GM19397 (cell line): ENCODE measurements around the gene INPP4A.

ENCODE experiments used
- ATAC-seq: cut with Tn5 transposase; IDR thresholded peaks from one replicate; pipeline ENCODE4 v1.9.1; 2021; ENCODE audit warnings: mild to moderate bottlenecking, moderate library complexity; ENCODE audit not compliant: unreplicated experiment

The INPP4A gene

GRCh38 chr2:98489971-98490962, 45.6 kb downstream of the INPP4A start:
- no peak for ATAC-seq

DNA sequence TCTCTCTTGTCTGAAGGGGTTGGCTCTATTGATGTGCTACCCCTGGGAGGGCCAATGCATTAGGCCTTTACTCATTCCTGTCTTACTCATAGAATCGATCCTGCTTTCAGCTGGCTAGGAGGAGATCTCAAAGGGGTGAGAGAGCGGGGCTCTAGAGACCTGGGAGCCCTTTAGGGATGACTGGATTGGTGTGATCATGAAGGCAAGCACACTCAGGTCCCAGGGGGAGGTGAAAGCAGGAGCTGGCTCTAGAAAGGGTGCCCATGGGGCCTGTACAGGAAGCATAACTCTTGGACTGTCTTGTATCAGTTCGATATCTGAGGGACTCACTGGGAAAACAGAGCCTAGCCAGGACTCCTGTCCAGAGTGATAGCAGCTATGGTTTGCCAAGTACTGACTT, 47.8 kb downstream of the INPP4A start:
- no peak for ATAC-seq

DNA sequence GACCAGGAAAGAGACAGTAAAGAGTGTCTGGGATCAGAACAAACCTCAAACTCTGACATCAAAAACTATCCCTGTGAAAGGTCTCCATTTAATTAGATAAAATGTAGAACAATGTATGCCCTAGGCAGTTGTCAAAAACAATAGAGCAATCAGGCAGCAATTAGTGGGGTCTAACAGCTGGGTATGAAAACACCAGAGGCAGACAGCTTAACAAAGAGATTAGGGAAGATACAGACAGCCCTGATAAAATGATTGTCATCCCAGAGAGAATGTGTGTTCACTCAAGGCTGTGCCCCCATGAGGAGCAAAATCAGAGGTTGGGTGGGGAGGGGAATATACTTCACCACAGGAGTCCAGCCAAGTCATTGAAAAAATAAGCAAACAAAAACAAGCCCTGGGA, 50.0 kb downstream of the INPP4A start:
- ATAC-seq: no peak

GRCh38 chr2:98496750-98497493, 52.3 kb downstream of the INPP4A start:
- no peak for ATAC-seq

DNA sequence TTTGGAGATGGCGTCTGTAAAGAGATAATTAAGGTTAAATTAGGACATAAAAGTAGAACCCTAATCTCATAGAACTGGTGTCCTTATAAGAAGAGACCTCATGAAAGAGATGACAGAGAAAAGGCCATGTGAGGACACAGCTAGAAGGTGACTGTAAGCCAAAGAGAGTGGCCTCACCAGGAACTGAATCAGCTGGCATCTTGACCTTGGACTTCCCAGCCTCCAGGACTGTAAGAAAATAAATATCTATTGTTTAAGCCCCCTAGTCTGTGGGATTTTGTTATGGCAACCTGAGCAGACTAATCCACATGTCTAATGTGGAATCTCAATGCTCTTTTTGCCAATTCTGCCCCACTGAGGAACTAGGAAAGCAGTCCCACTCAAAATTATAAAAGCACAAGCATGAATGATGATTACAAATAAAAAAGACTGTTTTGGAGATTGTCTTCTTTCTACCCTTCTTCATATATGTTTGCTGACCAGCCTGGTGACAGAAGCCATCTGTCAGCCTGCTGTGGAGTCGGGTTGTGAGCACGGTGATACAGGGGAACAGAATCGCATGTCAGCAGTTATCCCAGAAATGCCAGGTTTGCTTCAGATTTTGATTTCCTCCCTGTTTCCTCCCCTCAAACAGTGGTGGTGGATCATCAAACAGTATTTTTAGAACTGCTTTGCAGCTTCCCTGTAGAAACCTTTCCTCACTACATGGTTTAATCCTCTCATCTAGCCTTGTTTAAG, 54.2 kb downstream of the INPP4A start:
- ATAC-seq: no peak

GRCh38 chr2:98500561-98500960, 55.9 kb downstream of the INPP4A start:
- no peak for ATAC-seq

- ATAC-seq: no peak
These were observed 56.6 kb downstream of the INPP4A start for GRCh38 chr2:98501223-98501622.

DNA sequence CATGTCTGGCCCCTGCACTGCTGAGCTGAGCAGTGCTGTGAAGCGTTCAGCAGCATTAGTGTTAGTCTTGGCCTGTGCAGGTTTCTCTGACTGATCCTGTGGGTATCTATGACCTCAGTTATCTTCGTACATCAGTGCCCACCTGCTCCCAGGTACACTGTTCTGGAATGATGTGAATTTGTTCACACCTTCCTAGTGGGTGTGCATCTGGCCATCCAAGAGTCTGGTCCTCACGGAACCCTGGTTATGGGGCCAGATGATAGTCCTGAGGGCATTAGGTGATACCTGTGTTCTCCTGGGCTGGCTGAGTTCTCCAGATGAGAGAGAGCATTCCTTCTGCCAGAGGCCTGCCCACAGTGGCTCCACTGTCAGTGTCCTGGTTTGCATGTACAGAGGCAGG, 57.2 kb downstream of the INPP4A start:
- ATAC-seq: no peak

GRCh38 chr2:98502556-98503335, 58.1 kb downstream of the INPP4A start:
- no peak for ATAC-seq

DNA sequence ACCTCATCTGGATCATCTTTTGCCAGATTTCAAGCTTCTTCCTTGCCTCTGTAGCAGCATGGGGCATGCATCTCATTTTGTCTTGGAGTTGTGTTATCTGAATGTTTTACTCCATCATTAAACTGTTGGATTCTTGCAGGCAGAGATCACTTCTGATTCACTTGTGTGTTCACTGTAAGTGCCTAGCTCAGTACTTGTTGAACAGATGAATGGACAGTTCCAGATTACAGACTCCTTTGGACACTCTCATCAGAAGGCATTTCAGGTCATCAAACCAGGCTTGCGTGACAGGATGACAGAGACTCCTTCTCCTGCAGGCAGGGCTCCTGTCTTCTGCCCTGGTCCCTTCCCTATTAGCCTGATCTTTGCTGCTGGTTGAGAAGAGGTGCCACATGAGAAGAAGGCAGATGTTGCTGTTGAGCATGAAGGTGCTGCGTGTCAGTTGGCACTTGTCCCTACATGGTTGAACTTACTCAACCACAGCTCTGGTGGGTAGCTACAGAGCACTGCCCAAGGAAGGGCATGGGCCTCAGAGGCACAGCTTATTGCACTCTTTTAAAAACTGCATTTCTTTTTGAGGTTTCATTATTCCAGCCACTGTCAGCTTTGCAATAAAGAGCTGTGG, 58.9 kb downstream of the INPP4A start:
- no peak for ATAC-seq

DNA sequence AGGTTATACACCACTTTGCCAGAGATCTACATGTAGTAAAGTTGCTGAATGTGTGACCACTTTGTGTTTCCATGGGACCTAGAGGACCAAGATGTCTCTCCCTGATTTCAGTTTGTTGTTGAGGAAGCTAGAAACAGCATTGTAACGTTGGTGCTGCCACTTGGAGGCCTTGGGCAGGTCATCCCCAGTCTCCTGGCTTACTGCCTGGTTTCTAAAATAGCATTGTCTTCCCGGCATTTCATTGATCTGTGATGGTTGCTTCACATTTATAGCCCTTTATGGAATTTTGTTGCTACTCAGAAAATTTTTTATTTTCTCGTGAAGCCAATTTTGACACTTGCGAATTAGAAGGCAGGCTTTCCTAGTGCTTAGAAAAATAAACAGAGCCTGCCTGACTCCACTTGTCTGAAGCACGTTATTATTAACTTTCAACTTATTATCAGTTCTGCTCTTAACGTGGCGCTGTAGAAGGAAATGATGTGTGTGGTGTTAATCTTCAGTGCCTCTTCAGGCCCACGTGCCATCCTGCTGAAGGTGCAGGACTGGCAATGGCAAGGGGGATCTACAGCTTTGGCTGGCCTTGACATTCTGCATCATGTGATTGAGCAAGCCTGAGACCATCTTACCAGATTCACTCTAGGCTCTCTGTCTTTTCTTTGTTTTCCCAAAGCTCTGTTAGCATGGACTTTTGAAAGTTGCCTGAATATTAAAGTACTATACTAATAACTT, 59.9 kb downstream of the INPP4A start:
- no peak for ATAC-seq

- ATAC-seq: no peak
These were observed 60.7 kb downstream of the INPP4A start for GRCh38 chr2:98505311-98505808.

DNA sequence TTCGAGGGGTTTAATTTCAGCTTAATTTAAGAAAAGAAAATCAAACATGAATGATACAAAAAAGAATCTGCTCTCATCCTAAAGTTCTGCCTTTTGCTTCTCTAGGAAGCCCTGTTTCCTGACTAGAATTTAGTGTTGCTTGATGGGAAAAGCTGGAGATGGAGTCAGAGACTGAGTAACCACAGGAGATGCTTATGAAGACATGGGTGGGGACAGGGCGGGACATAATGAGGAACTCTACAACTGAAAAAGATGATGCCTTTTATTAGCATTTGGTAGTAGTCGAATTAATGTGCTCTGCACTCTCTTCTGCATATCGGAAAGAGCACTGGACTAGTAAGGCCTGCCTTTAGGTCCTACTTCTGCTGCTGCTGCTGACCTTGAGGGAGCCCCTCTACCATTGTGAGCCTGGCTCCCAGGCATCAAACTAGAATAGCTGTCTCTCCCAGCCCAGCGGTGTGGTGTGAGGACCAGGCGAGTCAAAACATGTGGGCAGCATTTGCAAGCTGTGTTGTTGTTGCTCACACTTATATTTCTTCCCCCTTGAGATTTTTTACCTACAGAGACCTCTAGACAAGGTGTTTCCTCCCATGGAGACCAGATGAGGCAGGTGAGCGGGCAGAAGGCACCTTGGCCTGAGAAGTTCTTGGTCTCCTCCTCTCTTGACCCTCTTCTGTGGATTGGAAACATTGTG, 61.5 kb downstream of the INPP4A start:
- no peak for ATAC-seq

DNA sequence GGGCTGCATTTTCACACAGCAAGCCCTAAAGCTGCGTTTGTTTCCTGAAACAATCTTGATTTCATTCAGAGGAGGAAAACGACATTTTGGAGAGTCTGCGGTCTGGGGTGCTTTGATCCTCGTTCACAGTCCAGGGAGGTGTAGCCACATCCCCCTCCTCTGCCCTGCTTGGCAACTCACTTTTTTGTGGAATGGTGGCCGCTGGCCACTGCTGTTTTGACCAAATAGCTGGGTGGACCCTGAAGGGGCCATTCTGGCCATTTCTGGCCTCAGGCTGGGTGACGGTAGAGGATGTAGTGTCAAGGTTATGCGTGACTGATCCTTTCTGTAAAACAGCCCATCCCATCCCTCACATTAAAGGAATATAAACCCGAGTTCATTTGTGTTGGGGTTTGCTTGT, 62.2 kb downstream of the INPP4A start:
- no peak for ATAC-seq

- no peak for ATAC-seq
These were observed 62.8 kb downstream of the INPP4A start for GRCh38 chr2:98507461-98507860.

GRCh38 chr2:98507891-98508708, 63.4 kb downstream of the INPP4A start:
- no peak for ATAC-seq

GRCh38 chr2:98508709-98509066, 64.0 kb downstream of the INPP4A start:
- no peak for ATAC-seq
